GM18909 (cell line): ENCODE results near the gene TBX2.

ENCODE experiments used
- ATAC-seq: cut with Tn5 transposase; IDR thresholded peaks from one replicate; pipeline ENCODE4 v1.9.1; 2021; ENCODE audit warnings: mild to moderate bottlenecking; ENCODE audit not compliant: unreplicated experiment, poor library complexity

The TBX2 gene

DNA sequence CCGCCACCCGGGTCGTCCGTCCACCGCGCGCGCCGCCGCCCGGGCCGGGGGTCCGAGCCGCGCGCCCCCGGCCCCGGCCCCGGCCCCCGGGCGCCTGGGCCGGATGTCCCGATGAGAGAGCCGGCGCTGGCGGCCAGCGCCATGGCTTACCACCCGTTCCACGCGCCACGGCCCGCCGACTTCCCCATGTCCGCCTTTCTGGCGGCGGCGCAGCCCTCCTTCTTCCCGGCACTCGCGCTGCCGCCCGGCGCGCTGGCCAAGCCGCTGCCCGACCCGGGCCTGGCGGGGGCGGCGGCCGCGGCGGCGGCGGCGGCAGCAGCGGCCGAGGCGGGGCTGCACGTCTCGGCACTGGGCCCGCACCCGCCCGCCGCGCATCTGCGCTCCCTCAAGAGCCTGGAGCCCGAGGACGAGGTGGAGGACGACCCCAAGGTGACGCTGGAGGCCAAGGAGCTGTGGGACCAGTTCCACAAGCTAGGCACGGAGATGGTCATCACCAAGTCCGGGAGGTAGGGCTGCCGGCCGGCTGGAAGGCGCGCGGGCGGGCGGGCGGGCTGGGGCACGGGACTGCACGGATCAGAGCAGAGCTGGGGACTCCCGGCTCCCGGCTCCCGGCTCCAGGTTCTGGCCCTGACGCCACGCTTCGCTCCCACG is 548 bp downstream of the TBX2 start:
- no peak for ATAC-seq

- ATAC-seq = no peak
Measured at GRCh38 chr17:61400717-61401388, 1.2 kb downstream of the TBX2 start.

DNA sequence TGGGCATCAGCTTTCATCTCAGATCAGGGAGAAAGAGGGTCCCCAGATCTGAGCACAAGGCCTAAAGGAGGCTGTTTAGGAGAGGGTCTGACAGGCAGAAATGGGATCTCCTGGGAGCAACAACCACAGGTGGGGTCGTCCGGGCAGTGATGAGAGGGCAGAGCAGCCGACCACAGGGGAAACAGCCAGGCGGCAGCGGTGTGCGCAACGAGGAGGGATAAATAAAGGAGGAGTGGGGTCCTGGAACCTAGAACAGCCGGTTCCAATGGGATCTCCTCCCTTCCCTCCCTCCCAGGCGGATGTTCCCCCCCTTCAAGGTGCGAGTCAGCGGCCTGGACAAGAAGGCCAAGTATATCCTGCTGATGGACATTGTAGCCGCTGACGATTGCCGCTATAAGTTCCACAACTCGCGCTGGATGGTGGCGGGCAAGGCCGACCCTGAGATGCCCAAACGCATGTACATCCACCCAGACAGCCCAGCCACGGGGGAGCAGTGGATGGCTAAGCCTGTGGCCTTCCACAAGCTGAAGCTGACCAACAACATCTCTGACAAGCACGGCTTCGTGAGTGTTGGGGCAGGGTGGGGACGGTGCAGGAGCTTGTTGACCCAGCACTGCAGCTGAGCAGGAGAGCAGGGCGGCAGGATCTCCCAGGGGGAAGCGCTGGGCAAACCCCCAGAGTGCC is 1.9 kb downstream of the TBX2 start:
- ATAC-seq = no peak

GRCh38 chr17:61402073-61402541 is 2.5 kb downstream of the TBX2 start:
- no peak for ATAC-seq

DNA sequence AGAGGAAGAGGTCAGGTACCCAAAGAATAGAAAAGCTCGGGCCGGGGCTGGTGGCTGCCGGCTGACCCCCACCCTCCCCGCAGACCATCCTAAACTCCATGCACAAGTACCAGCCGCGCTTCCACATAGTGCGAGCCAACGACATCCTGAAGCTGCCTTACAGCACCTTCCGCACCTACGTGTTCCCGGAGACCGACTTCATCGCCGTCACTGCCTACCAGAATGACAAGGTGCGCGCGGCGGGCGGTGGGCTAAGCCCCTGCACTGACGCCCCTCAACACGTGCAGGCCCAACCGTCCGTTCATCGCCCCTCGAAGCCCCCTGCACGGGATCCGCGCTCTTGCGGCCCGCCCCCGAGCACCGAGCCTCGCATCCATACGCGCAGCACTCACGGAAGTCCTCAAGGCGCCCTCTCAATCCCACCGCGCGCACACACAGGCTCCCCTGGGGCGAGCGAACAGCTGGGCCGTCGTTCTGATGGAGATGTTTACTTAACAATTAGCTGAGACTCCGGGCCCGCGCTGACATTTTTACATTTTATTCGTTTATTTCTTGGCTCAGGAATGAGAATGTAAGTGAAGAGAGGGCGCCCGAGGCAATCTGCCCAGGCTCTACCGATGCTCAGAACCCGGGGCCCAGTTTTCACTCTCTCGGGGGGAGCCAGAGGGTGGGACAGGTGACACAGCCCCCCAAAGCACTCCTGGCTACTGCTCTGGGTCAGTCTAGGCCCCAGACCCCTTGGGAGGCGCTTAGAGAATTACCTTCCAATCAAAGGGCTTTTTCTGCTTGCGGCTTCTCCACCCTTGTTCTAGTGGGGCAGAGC is 3.5 kb downstream of the TBX2 start:
- ATAC-seq = no peak

- ATAC-seq = no peak
Measured at GRCh38 chr17:61403801-61404662, 4.4 kb downstream of the TBX2 start.

DNA sequence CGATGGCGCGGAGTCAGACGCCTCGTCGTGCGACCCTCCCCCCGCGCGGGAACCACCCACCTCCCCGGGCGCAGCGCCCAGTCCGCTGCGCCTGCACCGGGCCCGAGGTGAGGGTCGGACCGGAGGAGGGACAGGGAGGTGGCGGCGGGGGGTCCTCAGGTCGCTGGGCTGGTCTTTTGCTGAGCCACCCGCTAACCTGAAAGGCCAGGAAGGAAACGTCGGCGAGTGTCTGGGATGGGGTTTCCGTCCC is 4.9 kb downstream of the TBX2 start:
- ATAC-seq = no peak

DNA sequence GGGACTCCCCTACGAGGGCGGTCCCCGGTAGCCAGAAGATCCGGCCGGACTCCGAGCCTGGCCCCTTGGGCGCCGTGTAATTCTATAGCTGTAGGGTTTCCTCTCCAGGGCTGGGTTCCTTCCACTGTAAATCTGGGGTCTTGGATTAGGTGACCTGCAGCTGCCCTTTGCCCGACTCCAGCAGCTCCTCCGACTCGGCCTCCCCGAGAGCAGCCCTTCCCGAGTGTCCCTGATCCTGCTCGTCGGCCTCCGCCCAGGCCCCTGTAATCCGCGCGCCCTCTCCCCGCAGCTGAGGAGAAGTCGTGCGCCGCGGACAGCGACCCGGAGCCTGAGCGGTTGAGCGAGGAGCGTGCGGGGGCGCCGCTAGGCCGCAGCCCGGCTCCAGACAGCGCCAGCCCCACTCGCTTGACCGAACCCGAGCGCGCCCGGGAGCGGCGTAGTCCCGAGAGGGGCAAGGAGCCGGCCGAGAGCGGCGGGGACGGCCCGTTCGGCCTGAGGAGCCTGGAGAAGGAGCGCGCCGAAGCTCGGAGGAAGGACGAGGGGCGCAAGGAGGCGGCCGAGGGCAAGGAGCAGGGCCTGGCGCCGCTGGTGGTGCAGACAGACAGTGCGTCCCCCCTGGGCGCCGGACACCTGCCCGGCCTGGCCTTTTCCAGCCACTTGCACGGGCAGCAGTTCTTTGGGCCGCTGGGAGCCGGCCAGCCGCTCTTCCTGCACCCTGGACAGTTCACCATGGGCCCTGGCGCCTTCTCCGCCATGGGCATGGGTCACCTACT is 5.5 kb downstream of the TBX2 start:
- ATAC-seq = no peak

DNA sequence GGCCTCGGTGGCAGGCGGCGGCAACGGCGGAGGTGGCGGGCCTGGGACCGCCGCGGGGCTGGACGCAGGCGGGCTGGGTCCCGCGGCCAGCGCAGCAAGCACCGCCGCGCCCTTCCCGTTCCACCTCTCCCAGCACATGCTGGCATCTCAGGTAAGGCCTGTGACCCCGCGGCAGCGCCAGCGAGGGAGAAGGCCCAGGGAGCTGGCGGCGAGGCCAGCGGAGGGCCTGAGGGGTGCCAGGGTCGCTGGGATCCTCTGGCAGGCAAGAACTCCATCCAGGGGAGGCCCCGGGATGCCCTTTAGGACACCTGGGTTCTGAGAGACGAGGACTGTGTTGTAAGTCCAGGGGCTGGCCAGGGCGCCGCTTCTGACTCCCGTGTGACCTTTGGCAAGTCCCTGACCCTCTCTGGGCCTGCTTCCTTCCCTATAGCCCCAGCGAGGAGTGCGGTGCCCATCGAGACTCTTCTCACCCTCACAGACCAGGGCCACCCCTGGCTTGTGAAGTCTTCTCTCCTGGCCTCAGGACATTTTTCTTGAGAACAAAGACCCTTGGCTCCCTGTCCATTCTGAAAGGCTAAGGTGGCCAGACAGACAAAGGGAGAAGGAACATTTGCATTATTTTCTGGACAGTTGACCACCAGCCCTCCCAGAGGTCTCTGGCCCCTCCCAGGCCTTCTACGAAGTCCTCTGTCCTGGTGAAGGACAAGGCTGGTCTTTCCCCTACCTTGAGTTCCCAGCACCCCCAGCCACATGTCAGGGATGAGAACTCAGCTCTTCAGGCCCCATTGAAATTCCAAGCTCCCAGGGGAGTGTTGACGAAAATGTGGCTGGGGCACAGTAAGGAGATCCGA is 6.3 kb downstream of the TBX2 start:
- no peak for ATAC-seq

DNA sequence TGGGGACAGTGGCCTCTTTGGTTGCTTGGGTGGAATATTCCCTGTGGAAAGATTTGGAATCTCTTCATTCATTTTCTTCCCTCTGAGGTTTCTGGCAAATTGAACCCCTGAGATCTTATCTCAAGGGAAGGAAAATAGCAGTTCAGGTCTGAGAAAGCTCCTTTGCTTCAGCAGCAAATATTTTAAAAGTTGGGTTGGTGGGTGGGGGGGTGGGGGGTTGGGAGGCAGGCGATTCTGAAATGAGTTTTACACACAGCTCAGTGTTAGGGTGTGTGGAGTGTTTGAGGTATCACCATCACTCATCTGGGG is 6.8 kb downstream of the TBX2 start:
- no peak for ATAC-seq

- no peak for ATAC-seq
Measured at GRCh38 chr17:61406971-61407911, 7.6 kb downstream of the TBX2 start.

DNA sequence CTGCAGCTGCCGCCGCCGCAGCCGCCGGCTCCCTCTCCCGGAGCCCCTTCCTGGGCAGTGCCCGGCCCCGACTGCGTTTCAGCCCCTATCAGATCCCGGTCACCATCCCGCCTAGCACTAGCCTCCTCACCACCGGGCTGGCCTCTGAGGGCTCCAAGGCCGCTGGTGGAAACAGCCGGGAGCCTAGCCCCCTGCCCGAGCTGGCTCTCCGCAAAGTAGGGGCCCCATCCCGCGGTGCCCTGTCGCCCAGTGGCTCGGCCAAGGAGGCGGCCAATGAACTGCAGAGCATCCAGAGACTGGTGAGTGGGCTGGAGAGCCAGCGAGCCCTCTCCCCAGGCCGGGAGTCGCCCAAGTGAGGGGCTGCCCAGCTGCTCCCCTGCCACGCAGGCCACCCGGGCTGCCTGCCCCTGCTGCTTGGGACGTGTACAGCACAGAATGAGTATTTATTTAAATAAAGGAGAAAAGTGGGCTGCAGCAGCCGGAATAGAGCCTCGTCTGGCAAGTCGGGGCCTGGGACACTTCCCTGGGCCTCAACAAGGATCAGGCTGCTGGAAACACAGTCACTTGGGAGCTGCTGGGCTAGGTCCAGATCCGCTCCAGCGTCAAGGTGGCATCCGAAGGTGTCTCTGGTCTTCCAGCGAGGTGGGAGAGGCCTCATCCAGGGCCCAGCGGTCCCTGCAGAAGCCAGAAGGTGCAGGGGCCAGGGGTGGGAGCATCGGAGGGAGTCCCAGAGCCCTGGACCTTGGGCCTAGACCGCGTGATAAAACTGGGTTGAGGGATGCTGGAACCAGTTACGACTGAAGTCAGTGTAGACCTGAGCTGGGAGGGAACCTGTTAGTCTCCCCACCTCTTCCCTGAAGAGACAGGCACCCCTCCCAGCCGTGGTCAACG is 8.8 kb downstream of the TBX2 start:
- no peak for ATAC-seq

- peak; percentile 36 for ATAC-seq
Measured at GRCh38 chr17:61409301-61410112, 9.9 kb downstream of the TBX2 start.

- peak; percentile 35 for ATAC-seq
Measured at GRCh38 chr17:61410141-61411010, 10.7 kb downstream of the TBX2 start.

DNA sequence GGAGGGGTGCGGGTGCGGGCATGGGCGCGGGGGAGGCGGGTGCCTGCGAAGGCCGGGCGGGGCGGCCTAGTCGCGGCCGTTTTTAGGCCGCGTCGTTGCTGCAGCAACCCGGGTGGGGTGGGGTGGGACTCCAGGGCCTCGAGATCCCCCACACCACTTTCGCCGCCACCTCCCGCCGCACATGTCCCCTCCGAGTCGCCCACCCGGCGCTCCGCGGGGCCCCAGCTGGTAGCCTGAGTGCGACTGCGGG is 11.3 kb downstream of the TBX2 start:
- no peak for ATAC-seq
